Smooth muscle cell (in vitro differentiated cells): ENCODE data around the gene CDKN2A. TPM values are rescaled to one million over a fixed set of nuclear protein-coding genes. Genes with fewer than 3 reads are reported as not detected.
"Not testable (repeated sequence)": the region's sequence is repeated elsewhere in the genome, so short reads cannot be mapped to it uniquely, and the experiment has no call there.

Experiments
- DNase-seq: peaks from one replicate; lab custom pipeline; 2025; ENCODE audit not compliant: unreplicated experiment; lab: John Stamatoyannopoulos, UW
- H2AFZ ChIP-seq: fragments of 200-600 bp; sonication (generic); 2 replicates; pipeline ENCODE4 v1.6.0; 2016; ENCODE audit warnings: antibody characterized with exemption, low read depth, mild to moderate bottlenecking
- H3F3A ChIP-seq: fragments of 200-600 bp; sonication (generic); 2 replicates; pipeline ENCODE4 v1.6.0; 2017; ENCODE audit warnings: antibody characterized with exemption, low read depth
- H3K27ac ChIP-seq: fragments of 200-600 bp; sonication (generic); 2 replicates; pipeline ENCODE4 v1.5.1; 2016; ENCODE audit warnings: low read depth, mild to moderate bottlenecking
- H3K27me3 ChIP-seq: fragments of 200-600 bp; sonication (generic); 2 replicates; pipeline ENCODE4 v1.6.1; 2016; ENCODE audit warnings: low read depth, mild to moderate bottlenecking
- H3K36me3 ChIP-seq: fragments of 200-600 bp; sonication (generic); 2 replicates; pipeline ENCODE4 v1.5.1; 2016; ENCODE audit warnings: low read depth
- H3K4me1 ChIP-seq: fragments of 200-600 bp; sonication (generic); 2 replicates; pipeline ENCODE4 v1.5.1; 2016; ENCODE audit warnings: low read depth
- H3K4me2 ChIP-seq: fragments of 200-600 bp; sonication (generic); 2 replicates; pipeline ENCODE4 v1.6.0; 2016; ENCODE audit warnings: mild to moderate bottlenecking
- H3K4me3 ChIP-seq: fragments of 200-600 bp; sonication (generic); 2 replicates; pipeline ENCODE4 v1.5.1; 2016; ENCODE audit warnings: mild to moderate bottlenecking
- H3K79me2 ChIP-seq: fragments of 200-600 bp; sonication (generic); 2 replicates; pipeline ENCODE4 v1.6.0; 2016; ENCODE audit warnings: low read depth, mild to moderate bottlenecking
- H3K9ac ChIP-seq: fragments of 200-600 bp; sonication (generic); 2 replicates; pipeline ENCODE4 v1.6.0; 2016; ENCODE audit warnings: low read depth
- H3K9me3 ChIP-seq: fragments of 200-600 bp; sonication (generic); replicated peaks from 2 replicates; pipeline ENCODE4 v1.5.1; 2016; ENCODE audit warnings: low read depth
- H4K20me1 ChIP-seq: fragments of 200-600 bp; sonication (generic); 2 replicates; pipeline ENCODE4 v1.6.0; 2016; ENCODE audit warnings: low read depth
- WGBS: methylation state at CpG from one replicate; pipeline ENCODE4 v1.1.7; 2016; ENCODE audit warnings: low lambda C conversion rate; 5-methylcytosine and 5-hydroxymethylcytosine counted together
- polyA plus RNA-seq: library from polyadenylated mRNA; unstranded; fragments of >200 nt; fragmentation: Nextera tagmentation; extraction: Ambion mirVana; gene quantifications from 2 replicates; pipeline ENCODE4 v1.2.1, GENCODE V29; 2016
- total RNA-seq: library from RNA; depleted of rRNA; stranded (reverse); fragments of >200 nt; gene quantifications from 2 replicates; pipeline ENCODE4 v1.2.3, GENCODE V29; 2014
- TF ChIP-seq, protein P1 (sequence below): fragments of 200-600 bp; sonication (generic); IDR thresholded peaks from 2 replicates; pipeline ENCODE4 v1.5.1; 2017; ENCODE audit warnings: borderline replicate concordance, mild to moderate bottlenecking, antibody characterized with exemption; ENCODE audit not compliant: insufficient read depth, poor library complexity, severe bottlenecking

CDKN2A gene
- total and polyA plus RNA-seq, 2 experiments from 2014 or later: 69.4 to 77.5 TPM

DNA sequence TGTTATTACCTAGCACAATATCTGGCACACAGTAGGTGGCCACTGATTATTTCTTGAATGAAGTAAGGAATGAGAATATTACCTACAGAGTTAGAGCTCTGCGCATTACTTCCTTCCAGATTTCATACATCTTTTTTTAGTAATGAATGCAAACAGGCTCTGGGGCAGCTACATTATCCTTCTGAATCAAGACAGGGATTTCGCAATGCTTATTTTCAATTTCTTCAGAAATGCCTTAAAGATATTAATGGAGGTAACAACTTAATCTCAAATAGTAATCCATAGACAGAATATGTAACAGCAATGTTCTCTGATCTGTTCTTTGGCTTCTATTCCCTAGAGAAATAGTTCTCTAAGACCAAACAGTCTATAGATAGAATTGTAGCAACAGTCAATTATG, 32.6 kb downstream of the CDKN2A start:
- TF ChIP-seq, protein P1, sequence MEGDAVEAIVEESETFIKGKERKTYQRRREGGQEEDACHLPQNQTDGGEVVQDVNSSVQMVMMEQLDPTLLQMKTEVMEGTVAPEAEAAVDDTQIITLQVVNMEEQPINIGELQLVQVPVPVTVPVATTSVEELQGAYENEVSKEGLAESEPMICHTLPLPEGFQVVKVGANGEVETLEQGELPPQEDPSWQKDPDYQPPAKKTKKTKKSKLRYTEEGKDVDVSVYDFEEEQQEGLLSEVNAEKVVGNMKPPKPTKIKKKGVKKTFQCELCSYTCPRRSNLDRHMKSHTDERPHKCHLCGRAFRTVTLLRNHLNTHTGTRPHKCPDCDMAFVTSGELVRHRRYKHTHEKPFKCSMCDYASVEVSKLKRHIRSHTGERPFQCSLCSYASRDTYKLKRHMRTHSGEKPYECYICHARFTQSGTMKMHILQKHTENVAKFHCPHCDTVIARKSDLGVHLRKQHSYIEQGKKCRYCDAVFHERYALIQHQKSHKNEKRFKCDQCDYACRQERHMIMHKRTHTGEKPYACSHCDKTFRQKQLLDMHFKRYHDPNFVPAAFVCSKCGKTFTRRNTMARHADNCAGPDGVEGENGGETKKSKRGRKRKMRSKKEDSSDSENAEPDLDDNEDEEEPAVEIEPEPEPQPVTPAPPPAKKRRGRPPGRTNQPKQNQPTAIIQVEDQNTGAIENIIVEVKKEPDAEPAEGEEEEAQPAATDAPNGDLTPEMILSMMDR: no peak
- no peaks in the 10 kb centered on the region for H4K20me1 ChIP-seq
- no peak overlapping the region for H2AFZ ChIP-seq
- H3K4me3 ChIP-seq: no peak overlapping the region
- H3K79me2 ChIP-seq: no peaks in the 10 kb centered on the region
- no peaks in the 10 kb centered on the region for H3F3A ChIP-seq
- H3K4me2 ChIP-seq: no peak overlapping the region
- no peak for DNase-seq
- H3K9me3 ChIP-seq: no peaks in the 10 kb centered on the region
- H3K4me1 ChIP-seq: peaks cover 6% of the 10 kb centered on the region
- 100% methylated on average over 2 of the region's 2 CpGs for WGBS
- H3K36me3 ChIP-seq: no peaks in the 10 kb centered on the region
- H3K27me3 ChIP-seq: peaks cover 22% of the 10 kb centered on the region
- H3K27ac ChIP-seq: no peak overlapping the region
- H3K9ac ChIP-seq: no peak overlapping the region

DNA sequence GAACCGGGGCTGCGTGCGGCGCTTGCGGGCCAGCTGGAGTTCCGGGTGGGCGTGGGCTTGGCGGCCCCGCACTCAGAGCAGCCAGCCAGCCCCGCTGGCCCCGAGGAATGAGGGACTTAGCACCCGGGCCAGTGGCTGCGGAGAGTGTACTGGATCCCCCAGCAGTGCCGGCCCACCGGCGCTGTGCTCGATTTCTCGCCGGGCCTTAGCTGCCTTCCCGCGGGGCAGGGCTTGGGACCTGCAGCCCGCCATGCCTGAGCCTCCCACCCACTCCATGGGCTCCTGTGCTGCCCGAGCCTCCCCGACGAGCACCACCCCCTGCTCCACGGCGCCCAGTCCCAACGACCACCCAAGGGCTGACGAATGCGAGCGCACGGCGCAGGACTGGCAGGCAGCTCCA, 34.9 kb downstream of the CDKN2A start:
- not testable (repeated sequence) for H3K4me3 ChIP-seq, H4K20me1 ChIP-seq, H3K79me2 ChIP-seq, H3K4me1 ChIP-seq, H3F3A ChIP-seq, H3K4me2 ChIP-seq, H3K27ac ChIP-seq, H3K36me3 ChIP-seq, H3K9ac ChIP-seq, DNase-seq, H3K9me3 ChIP-seq, H2AFZ ChIP-seq
- 97% methylated on average over 22 of the region's 33 CpGs for WGBS
- H3K27me3 ChIP-seq: peaks cover 12% of the 10 kb centered on the region

DNA sequence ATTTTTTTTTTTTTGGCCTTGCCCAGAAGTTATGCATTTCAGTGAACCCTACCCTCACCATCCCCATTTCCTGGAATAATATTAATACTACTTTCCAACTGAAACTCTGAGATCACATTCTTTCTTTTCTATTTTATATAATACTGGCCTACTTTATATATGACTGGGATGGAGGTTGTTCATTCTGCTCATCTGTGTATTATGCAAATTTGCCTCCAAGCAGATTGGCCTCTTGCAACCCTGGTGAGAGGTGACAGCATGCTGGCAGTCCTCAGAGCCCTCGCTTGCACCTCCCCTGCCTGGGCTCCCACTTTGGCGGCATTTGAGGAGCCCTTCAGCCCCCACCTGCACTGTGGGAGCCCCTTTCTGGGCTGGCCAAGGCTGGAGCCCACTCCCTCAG, 35.4 kb downstream of the CDKN2A start:
- DNase-seq: no peak
- no peaks in the 10 kb centered on the region for H3F3A ChIP-seq
- H3K36me3 ChIP-seq: no peaks in the 10 kb centered on the region
- no peak overlapping the region for H2AFZ ChIP-seq
- 90% methylated on average over 2 of the region's 2 CpGs for WGBS
- H3K79me2 ChIP-seq: no peaks in the 10 kb centered on the region
- H3K4me3 ChIP-seq: no peak overlapping the region
- no peak overlapping the region for H3K27ac ChIP-seq
- H4K20me1 ChIP-seq: no peaks in the 10 kb centered on the region
- no peak overlapping the region for H3K4me2 ChIP-seq
- H3K9me3 ChIP-seq: no peaks in the 10 kb centered on the region
- H3K27me3 ChIP-seq: peaks cover 8% of the 10 kb centered on the region
- no peak overlapping the region for H3K9ac ChIP-seq
- H3K4me1 ChIP-seq: no peaks in the 10 kb centered on the region
- TF ChIP-seq, protein P1: no peak

DNA sequence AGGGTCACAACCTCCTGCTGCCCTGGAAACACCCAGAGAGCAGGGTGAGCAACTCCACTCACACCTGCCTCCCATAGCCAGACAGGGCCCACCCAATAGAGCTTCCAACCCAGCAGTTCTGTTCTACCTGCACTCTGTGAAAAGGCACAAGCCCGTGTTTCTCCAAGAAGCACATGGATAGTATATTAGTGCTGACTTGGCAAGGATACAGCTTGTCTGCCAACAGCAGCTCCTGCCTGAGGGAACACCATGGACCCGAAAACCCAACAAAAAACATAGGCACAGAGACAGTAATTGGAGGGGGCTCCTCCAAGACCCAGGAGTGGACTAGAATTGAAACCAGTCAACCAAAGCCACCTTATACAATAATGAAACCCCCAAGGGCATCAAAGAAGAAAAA, 48.6 kb downstream of the CDKN2A start:
- WGBS: 88% methylated on average over 2 of the region's 2 CpGs
- Histone ChIP-seq H3K9me3 (no peaks in the 10 kb centered on the region), H3F3A (no peaks in the 10 kb centered on the region), H2AFZ (no peak overlapping the region), H3K4me1 (no peaks in the 10 kb centered on the region), H3K4me2 (no peak overlapping the region), H3K36me3 (no peaks in the 10 kb centered on the region), H3K9ac (no peak overlapping the region), H4K20me1 (no peaks in the 10 kb centered on the region), H3K27me3 (no peaks in the 10 kb centered on the region), H3K4me3 (no peak overlapping the region), H3K79me2 (no peaks in the 10 kb centered on the region), H3K27ac (no peak overlapping the region)
- TF ChIP-seq, protein P1: no peak
- no peak for DNase-seq
